HG03066 (cell line): ENCODE results near the gene RMI2.

Source experiments
- ATAC-seq: cut with Tn5 transposase; IDR thresholded peaks from one replicate; pipeline ENCODE4 v1.9.1; 2021; ENCODE audit warnings: low read depth; ENCODE audit not compliant: unreplicated experiment

Gene RMI2

DNA sequence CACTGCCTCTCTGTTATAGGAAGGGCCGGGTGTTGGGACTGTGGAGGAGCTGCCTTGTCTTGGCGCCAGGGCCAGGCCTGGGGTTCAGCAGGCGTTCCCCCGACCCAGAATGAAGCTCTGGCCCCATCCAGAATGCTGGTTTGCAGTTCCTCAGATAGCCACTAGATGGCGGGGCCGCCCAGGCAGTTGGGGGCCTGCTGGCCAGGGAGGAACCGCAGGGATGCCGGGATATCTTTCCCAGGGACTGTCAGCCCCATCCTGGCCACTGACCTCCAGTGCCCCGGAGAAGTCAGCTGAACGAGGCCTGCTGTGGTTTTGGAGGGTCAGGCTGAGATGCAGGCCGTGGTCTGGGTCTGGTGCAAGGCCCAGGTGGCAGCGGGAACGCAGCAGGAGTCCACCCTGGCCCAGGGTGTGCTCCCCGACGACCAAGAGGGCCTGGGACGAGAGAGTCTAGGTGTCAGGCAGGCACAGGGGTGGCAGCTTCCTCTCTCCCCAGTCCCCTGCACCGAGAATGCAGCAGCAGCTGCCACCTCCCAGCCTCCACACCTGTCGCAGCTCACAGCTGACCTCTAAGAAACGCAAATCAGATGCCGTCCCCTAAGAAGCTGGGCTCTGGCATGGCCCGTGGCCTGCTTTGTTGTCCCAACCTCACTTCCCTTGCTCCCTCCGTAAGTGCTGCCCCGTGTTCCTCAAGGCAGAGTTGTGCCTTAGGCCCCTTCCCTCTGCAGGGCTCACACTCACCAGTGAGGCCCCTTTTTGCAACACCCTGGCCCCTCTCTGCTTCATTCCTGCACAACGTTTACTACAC is 51.2 kb downstream of the RMI2 start:
- ATAC-seq, result no peak

DNA sequence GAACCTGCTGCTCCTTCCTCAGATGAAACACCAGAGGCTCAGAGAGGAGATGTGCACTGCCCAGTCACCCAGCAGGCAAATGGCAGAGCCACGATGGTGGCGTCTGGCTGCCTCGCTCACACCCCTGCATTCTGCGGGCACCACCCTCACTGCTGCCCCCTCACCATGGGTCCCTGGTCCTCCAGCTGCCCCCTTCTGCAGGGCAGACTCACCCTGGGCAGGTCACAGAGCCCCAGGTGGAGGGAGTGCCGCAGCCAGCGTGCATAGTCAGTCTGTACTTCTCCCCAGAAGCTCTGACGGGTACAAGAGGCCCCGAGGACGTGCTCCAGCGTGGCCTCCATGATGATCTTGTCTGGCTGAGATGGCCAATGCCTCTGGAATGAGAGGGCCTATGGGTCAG is 52.9 kb downstream of the RMI2 start:
- no peak for ATAC-seq

DNA sequence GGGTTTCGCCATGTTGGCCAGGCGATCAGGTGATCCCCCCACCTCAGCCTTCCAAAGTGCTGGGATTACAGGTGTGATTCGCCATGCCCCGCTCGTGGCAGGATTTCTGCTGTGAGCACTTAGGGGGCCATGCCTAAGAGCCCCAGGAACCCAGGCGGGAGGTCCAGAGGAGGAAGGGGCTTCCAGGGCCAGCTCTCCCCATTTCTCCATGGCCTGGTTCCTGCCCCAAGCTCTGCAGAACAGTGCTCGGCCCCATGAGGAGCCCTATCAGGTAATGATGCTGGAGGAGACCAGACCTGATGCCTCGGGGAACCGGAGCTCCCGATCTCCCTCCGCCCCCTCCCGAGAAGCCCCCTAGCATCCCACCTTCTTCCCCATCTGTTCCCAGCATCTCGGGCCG is 53.6 kb downstream of the RMI2 start:
- ATAC-seq, result no peak

DNA sequence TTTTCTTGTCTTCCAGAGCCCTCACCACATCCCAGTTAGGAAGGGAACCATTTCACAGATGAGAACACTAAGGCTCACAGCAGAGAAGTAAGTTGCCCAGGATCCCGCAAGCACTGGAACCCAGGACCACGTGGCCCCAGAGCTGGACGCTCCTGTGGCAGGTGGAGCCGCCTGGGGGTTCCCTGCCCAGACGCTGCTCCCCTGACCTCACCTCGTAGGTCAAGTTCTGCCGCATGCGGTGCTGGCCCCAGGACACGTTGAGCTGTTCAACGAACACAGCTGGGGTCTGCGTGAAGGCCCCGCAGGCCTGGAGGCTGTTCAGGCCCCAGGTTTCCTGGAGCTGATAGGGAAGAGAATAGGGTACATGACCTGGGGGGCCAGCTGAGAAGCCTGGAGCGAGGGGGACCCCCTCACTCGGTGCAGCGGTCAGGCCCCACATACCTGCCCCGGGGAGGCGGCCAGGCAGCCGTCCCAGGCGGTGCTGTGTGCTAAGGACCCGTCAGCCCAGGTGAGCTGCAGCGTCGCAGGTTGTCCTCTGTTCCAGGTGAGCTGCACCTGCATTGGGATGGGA is 54.1 kb downstream of the RMI2 start:
- ATAC-seq, result no peak

DNA sequence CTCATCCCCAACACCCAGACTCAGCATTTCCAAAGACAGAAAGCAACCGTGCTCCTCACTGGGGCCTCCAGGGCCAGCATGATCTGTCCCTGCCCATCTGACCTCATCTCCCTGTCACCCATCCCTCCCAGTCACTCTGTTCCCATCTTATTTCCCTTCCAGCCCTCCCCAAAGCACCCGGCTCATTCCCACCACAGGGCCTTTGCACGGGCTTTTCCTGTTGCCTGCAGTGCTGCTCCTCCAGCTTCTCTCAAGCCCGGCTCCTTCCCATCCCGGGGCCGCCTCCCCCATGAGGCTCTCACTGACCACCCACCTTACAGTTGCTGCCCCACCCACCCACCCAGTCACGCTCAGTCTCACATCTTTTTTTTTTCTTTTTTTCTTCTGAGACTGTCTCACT is 54.8 kb downstream of the RMI2 start:
- no peak for ATAC-seq
